ENCODE results near the gene LCOR. TPM values are rescaled to one million over a fixed set of nuclear protein-coding genes. Genes with fewer than 3 reads are reported as not detected.

The LCOR gene
- total and polyA plus RNA-seq, 4 donors = 3.3 to 68.4 (median 17.9) TPM

GRCh38 chr10:96921655-96922054, 89.6 kb downstream of the LCOR start:
- no peak for TF ChIP-seq CTCF (IDR thresholded peaks at IDR 0.05; ENCODE audit: control extremely low read depth, extremely low read depth)
- no peaks in the 10 kb centered on the region for H3K9me3 ChIP-seq (ENCODE audit: control insufficient read depth in 4 of 4, insufficient read depth in 3 of 4, low read length in 3 of 4)
- 78 to 86% methylated on average over 4 of the region's 4 CpGs for WGBS, 2 donors
- peaks cover 0 to 4% (median 1%) of the 10 kb centered on the region in 4 donors for H3K36me3 ChIP-seq (ENCODE audit: control insufficient read depth in 4 of 4, insufficient read depth in 4 of 4, low read length in 4 of 4)
- H3K9ac ChIP-seq (ENCODE audit: insufficient read depth in 1 of 2, low read length in 2 of 2) = no peak overlapping the region
- H3K4me3 ChIP-seq = no peak overlapping the region
- no peak overlapping the region for H3K27ac ChIP-seq (ENCODE audit: low read depth in 1 of 2, low read length in 1 of 2)
- peaks cover 0 to 24% (median 2%) of the 10 kb centered on the region in 5 donors for H3K4me1 ChIP-seq (ENCODE audit: control insufficient read depth in 5 of 5, insufficient read depth in 5 of 5, low read length in 5 of 5)
- no peaks in the 10 kb centered on the region for H3K27me3 ChIP-seq (ENCODE audit: control insufficient read depth in 3 of 3, insufficient read depth in 3 of 3, low read length in 2 of 3)
- DNase-seq (no peak), ATAC-seq (ENCODE audit: insufficient read depth, low FRiP score) (no peak)

GRCh38 chr10:96922978-96923948, 91.2 kb downstream of the LCOR start:
- H3K27ac ChIP-seq (ENCODE audit: low read depth in 1 of 2, low read length in 1 of 2) = no peak overlapping the region
- 84 to 90% methylated on average over 3 of the region's 3 CpGs for WGBS, 2 donors
- H3K4me1 ChIP-seq (ENCODE audit: control insufficient read depth in 5 of 5, insufficient read depth in 5 of 5, low read length in 5 of 5) = peaks cover 0 to 16% (median 0%) of the 10 kb centered on the region in 5 donors
- no peak for ATAC-seq (ENCODE audit: insufficient read depth, low FRiP score)
- no peaks in the 10 kb centered on the region for H3K9me3 ChIP-seq (ENCODE audit: control insufficient read depth in 4 of 4, insufficient read depth in 3 of 4, low read length in 3 of 4)
- DNase-seq = no peak
- TF ChIP-seq CTCF (IDR thresholded peaks at IDR 0.05; ENCODE audit: control extremely low read depth, extremely low read depth) = no peak
- no peaks in the 10 kb centered on the region for H3K27me3 ChIP-seq (ENCODE audit: control insufficient read depth in 3 of 3, insufficient read depth in 3 of 3, low read length in 2 of 3)
- H3K36me3 ChIP-seq (ENCODE audit: control insufficient read depth in 4 of 4, insufficient read depth in 4 of 4, low read length in 4 of 4) = peaks cover 0 to 6% (median 3%) of the 10 kb centered on the region in 4 donors
- H3K4me3 ChIP-seq = no peak overlapping the region
- no peak overlapping the region for H3K9ac ChIP-seq (ENCODE audit: insufficient read depth in 1 of 2, low read length in 2 of 2)

- 95 to 98% methylated on average over 6 of the region's 6 CpGs for WGBS, 2 donors
- Histone ChIP-seq H3K9ac (ENCODE audit: insufficient read depth in 1 of 2, low read length in 2 of 2) (no peak overlapping the region), H3K4me3 (no peak overlapping the region), H3K4me1 (ENCODE audit: control insufficient read depth in 5 of 5, insufficient read depth in 5 of 5, low read length in 5 of 5) (peaks cover 0 to 12% (median 0%) of the 10 kb centered on the region in 5 donors), H3K36me3 (ENCODE audit: control insufficient read depth in 4 of 4, insufficient read depth in 4 of 4, low read length in 4 of 4) (peaks cover 0 to 14% (median 5%) of the 10 kb centered on the region in 4 donors), H3K27me3 (ENCODE audit: control insufficient read depth in 3 of 3, insufficient read depth in 3 of 3, low read length in 2 of 3) (no peaks in the 10 kb centered on the region), H3K27ac (ENCODE audit: low read depth in 1 of 2, low read length in 1 of 2) (no peak overlapping the region), H3K9me3 (ENCODE audit: control insufficient read depth in 4 of 4, insufficient read depth in 3 of 4, low read length in 3 of 4) (no peaks in the 10 kb centered on the region)
- ATAC-seq (ENCODE audit: insufficient read depth, low FRiP score) = no peak
- no peak for TF ChIP-seq CTCF (IDR thresholded peaks at IDR 0.05; ENCODE audit: control extremely low read depth, extremely low read depth)
- DNase-seq = no peak
Measured at GRCh38 chr10:96924861-96925260, 92.8 kb downstream of the LCOR start.

Measured in lung (tissue), 12 donors.